NCI-H82 treated with DMSO at 0.1 percent for 48 hours (cell line): ENCODE data around the gene POLR2E.

ENCODE experiments used
- DNase-seq: peaks from one replicate; lab custom pipeline; 2025; ENCODE audit not compliant: unreplicated experiment; lab: John Stamatoyannopoulos, UW

Gene POLR2E

DNA sequence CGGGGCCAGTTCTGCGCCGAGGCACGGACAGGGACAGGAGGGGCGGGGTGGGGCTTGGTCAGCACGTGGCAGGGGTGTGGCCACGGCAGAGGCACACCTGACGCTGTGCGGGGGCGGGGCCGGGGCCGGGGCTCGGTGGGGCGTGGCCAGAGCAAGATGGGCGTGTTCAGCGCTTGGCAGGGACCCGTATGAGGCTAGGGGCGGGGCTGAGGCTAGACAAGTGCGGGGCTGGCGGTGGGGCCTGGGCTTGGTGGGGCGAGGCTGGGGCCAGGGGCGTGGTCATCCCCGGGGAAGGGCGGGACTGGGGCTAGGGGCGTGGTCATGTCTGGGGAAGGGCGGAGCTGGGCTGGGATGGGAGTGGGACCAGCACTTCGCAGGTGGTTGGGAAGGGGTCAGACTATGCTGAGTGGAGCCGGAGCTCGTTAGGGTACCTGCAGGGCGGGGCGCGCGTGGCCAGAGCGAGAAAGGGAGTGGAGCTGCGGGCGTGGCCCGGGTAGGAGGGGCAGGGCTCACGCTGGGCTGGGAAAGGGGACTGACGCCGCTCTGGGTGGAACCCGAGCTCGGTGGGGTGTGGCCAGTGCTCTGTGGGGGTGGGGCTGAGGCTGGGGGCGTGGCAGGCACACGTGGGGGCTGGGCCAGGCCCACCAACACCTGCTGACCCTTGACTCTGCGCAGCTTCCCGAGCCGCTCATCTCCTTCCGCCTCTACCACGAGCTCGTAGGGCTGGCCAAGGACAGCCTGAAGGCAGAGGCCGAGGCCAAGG is 12.8 kb downstream of the POLR2E start:
- peak; percentile 67 for DNase-seq

GRCh38 chr19:1081301-1082164 is 13.6 kb downstream of the POLR2E start:
- no peak for DNase-seq

GRCh38 chr19:1080360-1081161 is 14.6 kb downstream of the POLR2E start:
- DNase-seq, result no peak

- DNase-seq, result no peak
Measured at GRCh38 chr19:1079566-1080111, 15.5 kb downstream of the POLR2E start.

DNA sequence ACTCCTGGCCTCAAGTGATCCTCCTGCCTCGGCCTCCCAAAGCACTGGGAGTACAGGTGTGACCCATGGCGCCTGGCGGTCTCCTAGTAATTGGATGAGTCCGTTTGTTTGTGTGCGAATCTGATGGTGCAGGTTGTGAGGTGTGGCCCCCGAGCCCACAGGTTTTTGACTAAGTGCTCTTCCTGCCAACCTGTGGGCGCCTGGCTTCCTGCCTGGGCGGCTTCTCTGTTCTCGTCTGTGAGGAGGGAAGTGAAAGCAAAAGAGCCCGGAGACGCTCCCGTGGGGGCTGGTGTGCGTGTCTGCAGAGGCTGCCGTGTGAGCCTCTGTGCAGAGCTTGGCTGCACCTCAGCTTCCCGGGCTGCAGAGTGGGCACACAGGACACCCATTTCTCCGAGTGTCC is 18.2 kb downstream of the POLR2E start:
- DNase-seq, result no peak

GRCh38 chr19:1076046-1076386 is 19.2 kb downstream of the POLR2E start:
- DNase-seq, result no peak

- DNase-seq, result no peak
Measured at GRCh38 chr19:1074544-1075283, 20.5 kb downstream of the POLR2E start.

DNA sequence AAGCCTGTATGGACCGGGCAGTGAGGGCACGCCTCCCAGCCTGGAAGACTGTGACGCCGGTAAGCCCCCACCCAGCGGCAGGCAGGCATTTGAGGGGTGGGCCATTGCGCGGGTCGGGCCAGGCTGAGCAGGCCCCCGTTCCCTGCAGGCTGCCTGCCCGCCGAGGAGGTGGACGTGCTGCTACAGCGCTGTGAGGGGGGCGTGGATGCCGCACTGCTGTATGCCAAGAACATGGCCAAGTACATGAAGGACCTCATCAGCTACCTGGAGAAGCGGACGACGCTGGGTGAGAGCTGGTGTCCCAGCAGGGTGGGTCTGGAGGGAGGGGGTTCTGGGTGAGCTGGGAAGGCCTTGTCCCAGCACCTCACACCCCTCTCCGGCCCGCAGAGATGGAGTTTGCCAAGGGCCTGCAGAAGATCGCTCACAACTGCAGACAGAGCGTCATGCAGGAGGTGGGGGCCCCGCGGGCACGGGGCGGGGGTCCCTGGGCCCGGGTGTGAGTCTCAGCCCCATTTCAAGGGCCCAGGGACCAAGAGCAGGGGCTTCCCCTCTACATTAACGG is 21.1 kb downstream of the POLR2E start:
- no peak for DNase-seq

- DNase-seq, result no peak
Measured at GRCh38 chr19:1073063-1073955, 21.9 kb downstream of the POLR2E start.

DNA sequence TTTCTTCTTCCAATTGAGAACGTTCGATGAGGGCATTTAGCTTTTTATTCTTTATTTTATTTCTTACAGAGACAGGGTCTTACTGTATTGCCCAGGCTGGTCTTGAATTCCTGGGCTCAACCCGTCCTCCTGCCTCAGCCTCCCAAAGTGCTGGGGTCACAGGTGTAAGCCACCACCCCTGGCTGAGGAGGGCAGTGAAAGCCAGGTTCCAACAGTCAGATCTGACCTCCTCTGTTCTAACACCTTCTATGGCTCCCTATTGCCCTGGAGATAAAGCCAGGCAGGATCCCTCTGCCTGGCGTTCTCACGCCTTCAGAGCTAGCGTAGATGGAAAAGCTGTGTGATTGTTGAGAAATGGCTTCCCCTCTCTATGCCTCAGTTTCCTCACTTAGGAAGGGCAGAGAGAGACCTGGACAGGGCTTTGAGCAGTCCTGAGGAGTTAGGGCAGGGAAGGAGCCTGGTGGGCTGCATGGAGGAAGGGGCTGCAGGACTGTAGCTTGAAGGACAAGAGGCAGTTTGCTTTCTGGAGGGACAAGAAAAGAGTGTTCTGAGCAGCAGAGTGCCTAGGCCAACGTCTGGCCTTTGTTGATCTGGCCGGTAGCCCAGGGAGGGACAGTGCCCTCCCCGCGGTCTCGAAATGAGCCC is 22.7 kb downstream of the POLR2E start:
- DNase-seq, result no peak

DNA sequence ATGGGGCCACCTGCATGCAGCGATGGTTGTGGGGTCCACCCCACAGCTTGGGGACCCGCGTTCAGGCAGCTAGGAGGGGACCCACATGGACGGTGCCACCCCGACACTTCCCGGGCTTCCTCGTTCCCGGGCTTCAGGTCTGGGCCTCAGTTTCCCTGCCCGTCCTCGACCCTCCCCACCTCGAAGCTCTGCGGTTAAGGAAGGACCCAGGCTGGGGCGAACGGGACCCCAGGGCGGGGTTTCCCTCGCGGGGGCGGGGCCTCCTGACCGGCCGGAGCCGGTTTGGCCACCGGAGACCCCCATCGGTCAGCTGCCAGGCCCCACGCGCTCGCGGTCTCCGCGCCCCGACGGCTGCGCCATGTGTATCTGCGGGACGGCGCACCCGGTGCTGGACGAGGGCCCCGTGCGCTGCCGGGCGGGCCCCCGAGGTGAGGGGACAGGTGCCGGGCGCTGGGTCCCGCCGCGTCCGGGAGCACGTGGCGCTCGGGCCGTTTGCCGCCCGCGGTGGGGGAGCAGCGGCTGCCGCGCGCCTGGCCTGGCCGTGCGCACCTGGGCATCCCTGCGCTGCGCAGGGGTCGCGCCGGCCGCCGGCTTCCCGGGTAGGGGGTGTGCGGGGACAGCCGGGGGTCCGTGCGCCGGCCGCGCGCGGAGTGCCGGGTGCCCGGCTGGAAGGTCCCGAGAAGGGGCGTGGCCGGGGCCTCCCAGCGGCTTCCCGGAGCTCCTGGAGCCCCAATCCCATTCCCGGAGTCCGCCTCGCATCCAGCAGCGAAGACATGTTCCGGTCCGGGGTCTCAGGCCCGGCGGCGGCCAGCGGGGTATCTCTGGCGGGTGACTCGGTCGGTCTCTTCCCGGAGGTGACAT is 24.0 kb downstream of the POLR2E start:
- DNase-seq, result no peak

DNA sequence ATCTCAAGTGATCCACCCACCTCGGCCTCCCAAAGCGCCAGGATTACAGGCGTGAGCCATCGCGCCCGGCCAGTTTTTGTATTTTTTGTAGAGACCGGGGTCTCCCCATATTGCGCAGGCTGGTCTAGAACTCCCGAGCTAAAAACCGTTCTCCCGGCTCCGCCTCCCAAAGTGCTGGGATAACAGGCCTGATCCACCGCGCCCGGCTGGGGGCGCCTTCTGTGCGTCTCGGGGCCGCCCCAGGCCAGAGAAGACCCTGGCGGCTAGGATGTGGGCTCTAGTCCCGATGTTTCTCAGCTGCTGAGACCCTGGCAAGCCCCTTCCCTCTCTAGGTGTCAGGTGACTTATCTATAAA is 24.6 kb downstream of the POLR2E start:
- DNase-seq, result no peak

DNA sequence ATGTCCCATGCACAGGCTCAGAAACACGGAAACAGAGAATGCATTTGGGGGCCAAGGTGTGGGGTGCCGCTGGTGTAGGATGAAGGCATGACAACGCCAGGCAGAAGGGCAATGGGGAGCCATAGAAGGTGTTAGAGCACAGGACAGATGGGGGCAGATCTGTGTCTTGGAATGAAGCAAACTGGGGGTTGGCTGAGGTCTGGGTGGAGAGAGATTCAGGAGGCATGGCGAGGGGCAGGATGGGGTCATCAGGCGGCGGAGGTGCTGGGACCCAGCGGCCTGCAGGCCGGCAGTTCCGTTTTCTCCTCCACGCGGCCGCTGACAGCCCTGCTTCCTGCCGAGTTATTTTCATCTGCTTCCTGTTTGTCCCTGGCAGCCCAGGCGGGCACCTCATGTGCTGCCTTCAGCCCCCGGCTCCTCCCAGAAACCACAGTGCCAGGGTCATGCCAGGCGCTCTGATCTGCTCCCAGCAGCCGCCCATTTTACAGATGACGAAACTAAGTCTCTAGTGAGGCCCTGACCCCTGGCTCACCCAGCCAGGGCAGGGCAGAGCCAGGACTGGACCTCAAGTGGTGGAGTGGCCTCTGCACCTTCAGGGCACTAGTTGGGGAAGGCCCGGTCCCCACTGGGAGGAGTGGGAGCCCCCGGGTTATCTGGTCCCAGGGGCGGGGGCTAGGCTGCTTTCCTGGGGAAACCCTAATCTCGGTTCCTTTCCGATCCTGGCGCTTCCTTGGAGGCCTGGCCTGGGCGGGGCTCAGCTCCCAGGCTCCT is 26.0 kb downstream of the POLR2E start:
- DNase-seq, result no peak

- DNase-seq, result no peak
Measured at GRCh38 chr19:1068009-1069001, 26.9 kb downstream of the POLR2E start.

DNA sequence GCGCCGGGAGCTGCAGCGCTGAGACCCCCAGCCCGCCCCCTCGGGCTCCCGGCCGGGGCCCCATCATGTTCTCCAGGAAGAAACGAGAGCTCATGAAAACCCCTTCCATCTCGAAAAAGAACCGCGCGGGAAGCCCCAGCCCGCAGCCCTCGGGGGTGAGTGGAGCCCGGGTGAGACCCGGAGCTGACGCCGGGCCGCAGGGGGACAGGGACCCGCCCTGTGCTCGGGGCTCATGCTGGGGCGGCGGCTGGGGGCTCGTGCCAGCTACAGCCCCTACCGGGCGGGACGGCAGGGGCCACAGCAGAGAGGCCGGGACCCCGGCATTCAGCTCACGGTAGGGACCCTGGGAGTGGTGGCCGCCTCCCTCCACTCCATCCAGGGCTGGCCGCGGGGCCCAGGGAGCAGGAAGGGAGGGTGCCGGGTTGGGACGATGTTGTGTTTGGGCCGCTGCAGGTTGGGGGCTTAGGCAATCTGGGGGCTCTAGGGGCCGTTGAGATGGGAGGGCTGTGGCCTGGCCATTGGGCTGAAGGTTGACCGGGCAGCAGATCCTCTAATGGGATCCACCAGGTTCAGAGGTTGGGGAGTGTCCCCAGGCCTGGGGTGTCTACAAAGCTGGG is 27.7 kb downstream of the POLR2E start:
- DNase-seq, result no peak
